Measurements from ENCODE around the gene NSD1. TPM values are rescaled to one million over a fixed set of nuclear protein-coding genes. Genes with fewer than 3 reads are reported as not detected.

NSD1 gene
- total and polyA plus RNA-seq, 2 of the 4 experiments (the other 2 are of a cell fraction), result 7.7 to 31.0 TPM

DNA sequence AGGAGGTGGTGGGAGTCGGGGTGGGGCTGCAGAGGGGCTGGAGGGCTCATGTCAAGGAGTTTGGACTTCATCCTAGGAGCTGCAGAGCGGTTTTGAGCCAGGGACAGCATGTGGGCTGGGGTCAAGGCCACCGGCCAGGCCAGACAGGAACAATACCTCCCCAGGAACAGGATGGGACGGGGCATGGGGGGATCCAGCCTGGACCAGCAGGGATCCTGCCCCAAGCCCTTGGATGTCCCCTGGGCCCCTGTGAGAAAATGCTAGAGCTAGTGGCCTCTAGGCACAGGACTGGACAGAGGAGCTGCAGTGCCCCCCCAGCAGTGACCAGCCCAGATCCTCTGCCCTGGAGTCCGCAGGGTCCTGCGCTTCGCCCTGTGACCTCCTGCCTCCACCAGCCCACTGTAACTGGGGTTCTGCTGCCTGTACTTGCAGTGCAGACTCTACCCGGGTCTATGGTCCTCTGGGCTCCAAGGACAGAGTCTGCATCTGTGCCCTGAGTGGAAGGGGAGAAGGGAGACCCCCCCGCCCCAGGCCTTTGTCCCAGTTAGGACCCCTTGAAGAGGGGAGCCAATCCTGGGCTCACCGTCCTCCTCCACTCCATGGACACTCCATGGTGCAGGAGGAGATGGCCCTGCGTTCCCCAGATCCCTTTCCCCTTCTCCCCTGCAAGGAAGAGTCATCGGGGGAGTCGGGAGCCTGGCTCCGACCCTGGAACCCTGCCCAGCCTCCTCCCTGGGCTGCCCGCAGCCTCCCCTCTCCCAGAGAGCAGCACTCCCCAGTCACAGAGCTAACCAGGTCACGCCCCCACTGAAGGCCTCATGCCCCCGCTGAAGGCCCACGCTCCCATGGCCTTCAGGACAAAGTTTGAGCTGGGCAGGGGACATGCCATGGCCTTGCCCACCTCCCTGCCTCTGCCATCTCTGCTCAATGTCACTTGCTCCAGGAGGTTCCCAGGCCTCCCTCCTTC is 181.1 kb downstream of the NSD1 start:
- H3K4me3 ChIP-seq (ENCODE audit: insufficient read depth, low read depth, low read length), result no peak overlapping the region
- peaks cover 7% of the 10 kb centered on the region; the same call in 1 of the 2 replicates for H3K4me1 ChIP-seq (ENCODE audit: control insufficient read depth, insufficient read depth, low read length)
- no peak for ATAC-seq (ENCODE audit: low read depth)
- H2BK5ac ChIP-seq (ENCODE audit: low read depth, low read length, poor library complexity, severe bottlenecking), result no peak overlapping the region
- H2BK15ac ChIP-seq (ENCODE audit: low read depth, low read length), result no peak overlapping the region
- in situ Hi-C loops (cut with MboI; ENCODE audit: low sequenced_read_pairs), result loop anchor here (5.0 kb wide), 1 partner anchor 133 kb away; the partner anchor contains the start of gene PRR7
- peak overlapping the region; percentile 82 for H2AK9ac ChIP-seq (replicated peaks; ENCODE audit: low read depth, low read length, poor library complexity)
- no peak for DNase-seq
- no peak overlapping the region for H3K27ac ChIP-seq (ENCODE audit: insufficient read depth, low read length)
- no peak overlapping the region for H3K23ac ChIP-seq (ENCODE audit: low read depth, low read length)
- H3K14ac ChIP-seq (replicated peaks; ENCODE audit: low read depth, low read length), result no peak overlapping the region
- H2BK120ac ChIP-seq (ENCODE audit: low read depth, low read length), result no peak overlapping the region
- H3K9me3 ChIP-seq (ENCODE audit: control insufficient read depth, insufficient read depth, low read length), result no peaks in the 10 kb centered on the region
- no peak overlapping the region for H3K9ac ChIP-seq (ENCODE audit: low read depth, low read length)
- H3K79me1 ChIP-seq (ENCODE audit: low read depth in 1 of 2, low read length in 2 of 2), result peaks cover 9 to 35% of the 10 kb centered on the region in 2 experiments; a peak in 3 of 4 replicates
- intact Hi-C loops (cut with micrococcal nuclease), result no loop called here
- ChIA-PET POLR2A (ENCODE audit: unreplicated experiment) (no interaction called here), CTCF (no interaction called here)
- no peak overlapping the region for H4K5ac ChIP-seq (ENCODE audit: low read depth, low read length)
- H2AK5ac ChIP-seq (ENCODE audit: low read depth, low read length), result no peak overlapping the region
- peaks cover 35% of the 10 kb centered on the region for H4K20me1 ChIP-seq (ENCODE audit: insufficient read depth, low read length)
- H3K36me3 ChIP-seq (ENCODE audit: control insufficient read depth, insufficient read depth, low read length), result no peaks in the 10 kb centered on the region; the same call in 1 of the 2 replicates
- 80% methylated on average over 1 of the region's 18 CpGs; no CpG with 5 or more reads in 1 of the 2 experiments for WGBS, 2 experiments (ENCODE audit: extremely low coverage in 2 of 2, insufficient read length in 1 of 2)
- no peak overlapping the region for H3K4ac ChIP-seq (ENCODE audit: low read depth, low read length)
- peak overlapping the region; percentile 32 for H2AFZ ChIP-seq (replicated peaks; ENCODE audit: low read length, poor library complexity)
- no peak overlapping the region for H3K18ac ChIP-seq (ENCODE audit: low read depth, low read length)
- H4K8ac ChIP-seq (ENCODE audit: low read depth in 2 of 2, low read length in 2 of 2), result no peak overlapping the region
- dilution Hi-C loops (cut with HindIII; ENCODE audit: low sequenced_read_pairs, unreplicated experiment), result no loop called here
- H3K4me2 ChIP-seq (ENCODE audit: low read depth, low read length), result no peak overlapping the region
- H3K56ac ChIP-seq (ENCODE audit: extremely low read depth, insufficient read depth, low read length), result no peak overlapping the region
- H3K9me1 ChIP-seq (ENCODE audit: insufficient read depth, low read length), result 0 out of 2 replicates have a peak, but pooled peaks cover 2% of the 10 kb centered on the region
- H2BK20ac ChIP-seq (ENCODE audit: low read depth, low read length), result no peak overlapping the region
- no TSS peak for BruUV-seq (replicated peaks)
- H4K91ac ChIP-seq (ENCODE audit: insufficient read depth, low read depth, low read length), result no peak overlapping the region
- no peaks in the 10 kb centered on the region for H3K27me3 ChIP-seq (ENCODE audit: control insufficient read depth, insufficient read depth, low read length)
- TF ChIP-seq, protein P1, sequence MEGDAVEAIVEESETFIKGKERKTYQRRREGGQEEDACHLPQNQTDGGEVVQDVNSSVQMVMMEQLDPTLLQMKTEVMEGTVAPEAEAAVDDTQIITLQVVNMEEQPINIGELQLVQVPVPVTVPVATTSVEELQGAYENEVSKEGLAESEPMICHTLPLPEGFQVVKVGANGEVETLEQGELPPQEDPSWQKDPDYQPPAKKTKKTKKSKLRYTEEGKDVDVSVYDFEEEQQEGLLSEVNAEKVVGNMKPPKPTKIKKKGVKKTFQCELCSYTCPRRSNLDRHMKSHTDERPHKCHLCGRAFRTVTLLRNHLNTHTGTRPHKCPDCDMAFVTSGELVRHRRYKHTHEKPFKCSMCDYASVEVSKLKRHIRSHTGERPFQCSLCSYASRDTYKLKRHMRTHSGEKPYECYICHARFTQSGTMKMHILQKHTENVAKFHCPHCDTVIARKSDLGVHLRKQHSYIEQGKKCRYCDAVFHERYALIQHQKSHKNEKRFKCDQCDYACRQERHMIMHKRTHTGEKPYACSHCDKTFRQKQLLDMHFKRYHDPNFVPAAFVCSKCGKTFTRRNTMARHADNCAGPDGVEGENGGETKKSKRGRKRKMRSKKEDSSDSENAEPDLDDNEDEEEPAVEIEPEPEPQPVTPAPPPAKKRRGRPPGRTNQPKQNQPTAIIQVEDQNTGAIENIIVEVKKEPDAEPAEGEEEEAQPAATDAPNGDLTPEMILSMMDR (conservative IDR thresholded peaks at IDR 0.05; ENCODE audit: low read depth, low read length), result no peak
- TF ChIP-seq CHD1 (IDR thresholded peaks at IDR 0.05; ENCODE audit: low read depth, low read length) (no peak), MAZ (IDR thresholded peaks at IDR 0.05; ENCODE audit: borderline replicate concordance, low read depth, low read length) (no peak), RFX5 (IDR thresholded peaks at IDR 0.05; ENCODE audit: low read depth, low read length) (no peak), RAD21 (IDR thresholded peaks at IDR 0.05; ENCODE audit: low read length) (no peak), CEBPB (IDR thresholded peaks at IDR 0.05; ENCODE audit: low read depth, low read length) (no peak), NFE2L2 (IDR thresholded peaks at IDR 0.05; ENCODE audit: low read depth, low read length) (no peak), MXI1 (IDR thresholded peaks at IDR 0.05; ENCODE audit: borderline replicate concordance, low read depth, low read length) (no peak), SMC3 (IDR thresholded peaks at IDR 0.05; ENCODE audit: low read depth, low read length) (no peak), RCOR1 (IDR thresholded peaks at IDR 0.05; ENCODE audit: insufficient replicate concordance, low read length) (no peak), FOS (IDR thresholded peaks at IDR 0.05; ENCODE audit: low read depth, low read length) (no peak)
- TF ChIP-seq, protein P2, sequence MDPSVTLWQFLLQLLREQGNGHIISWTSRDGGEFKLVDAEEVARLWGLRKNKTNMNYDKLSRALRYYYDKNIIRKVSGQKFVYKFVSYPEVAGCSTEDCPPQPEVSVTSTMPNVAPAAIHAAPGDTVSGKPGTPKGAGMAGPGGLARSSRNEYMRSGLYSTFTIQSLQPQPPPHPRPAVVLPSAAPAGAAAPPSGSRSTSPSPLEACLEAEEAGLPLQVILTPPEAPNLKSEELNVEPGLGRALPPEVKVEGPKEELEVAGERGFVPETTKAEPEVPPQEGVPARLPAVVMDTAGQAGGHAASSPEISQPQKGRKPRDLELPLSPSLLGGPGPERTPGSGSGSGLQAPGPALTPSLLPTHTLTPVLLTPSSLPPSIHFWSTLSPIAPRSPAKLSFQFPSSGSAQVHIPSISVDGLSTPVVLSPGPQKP (IDR thresholded peaks at IDR 0.05; ENCODE audit: borderline replicate concordance, low read depth, low read length), result no peak
- TF ChIP-seq, protein P3, sequence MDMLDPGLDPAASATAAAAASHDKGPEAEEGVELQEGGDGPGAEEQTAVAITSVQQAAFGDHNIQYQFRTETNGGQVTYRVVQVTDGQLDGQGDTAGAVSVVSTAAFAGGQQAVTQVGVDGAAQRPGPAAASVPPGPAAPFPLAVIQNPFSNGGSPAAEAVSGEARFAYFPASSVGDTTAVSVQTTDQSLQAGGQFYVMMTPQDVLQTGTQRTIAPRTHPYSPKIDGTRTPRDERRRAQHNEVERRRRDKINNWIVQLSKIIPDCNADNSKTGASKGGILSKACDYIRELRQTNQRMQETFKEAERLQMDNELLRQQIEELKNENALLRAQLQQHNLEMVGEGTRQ (IDR thresholded peaks at IDR 0.05; ENCODE audit: low read depth, low read length), result no peak

Measured in IMR-90 (cell line).